ENCODE data around the gene PCYOX1L. TPM values are rescaled to one million over a fixed set of nuclear protein-coding genes. Genes with fewer than 3 reads are reported as not detected.

The PCYOX1L gene
- total and polyA plus RNA-seq, 9 of the 15 experiments (the other 6 are each of a cell fraction or from before 2014, with no cell fraction given): 2.3 to 17.9 (median 6.0) TPM

GRCh38 chr5:149323621-149324205 is 34.1 kb upstream of the PCYOX1L start (continued):
- TF ChIP-seq CHD7 (IDR thresholded peaks at IDR 0.05; ENCODE audit: low read depth, low read length) (no peak), PHF20 (IDR thresholded peaks at IDR 0.05; ENCODE audit: partially characterized antibody) (no peak), RBM22 (IDR thresholded peaks at IDR 0.05; ENCODE audit: low read depth, low read length, poor library complexity, severe bottlenecking) (no peak), SRSF7 (optimal IDR thresholded peaks at IDR 0.05; ENCODE audit: low read depth, low read length) (no peak), SIN3B (IDR thresholded peaks at IDR 0.05; ENCODE audit: low read depth) (no peak), HMGXB4 (CRISPR knock-in tag; IDR thresholded peaks at IDR 0.05) (no peak), ZBTB2 (IDR thresholded peaks at IDR 0.05) (no peak), MAFF (IDR thresholded peaks at IDR 0.05; ENCODE audit: low read length) (no peak)

Data from K562 (cell line).